Measurements from ENCODE around the gene KCNQ2.

KCNQ2 gene

GRCh38 chr20:63433351-63433750 is 39.1 kb downstream of the KCNQ2 start:
- ATAC-seq (ENCODE audit: insufficient read depth, low read depth) (no peak), DNase-seq (no peak)
- Histone ChIP-seq H3K79me2 (ENCODE audit: insufficient read depth, low read length) (no peaks in the 10 kb centered on the region), H3K36me3 (ENCODE audit: insufficient read depth, low read length) (no peaks in the 10 kb centered on the region), H3K27ac (ENCODE audit: low read length) (no peak overlapping the region), H3K4me1 (ENCODE audit: insufficient read depth, low read length) (no peaks in the 10 kb centered on the region), H2AFZ (ENCODE audit: low read depth, low read length) (no peak overlapping the region), H3K9me3 (ENCODE audit: insufficient read depth, low read length, severe bottlenecking) (no peaks in the 10 kb centered on the region), H3K4me3 (ENCODE audit: low read depth in 1 of 2, low read length in 2 of 2) (no peak overlapping the region), H4K20me1 (ENCODE audit: insufficient read depth, low read length) (no peaks in the 10 kb centered on the region; the same call in 1 of the 2 replicates), H3K9ac (ENCODE audit: low read depth, low read length) (no peak overlapping the region), H3K4me2 (ENCODE audit: insufficient read depth, low read length) (no peak overlapping the region), H3K27me3 (ENCODE audit: insufficient read depth, low read length, poor library complexity) (no peaks in the 10 kb centered on the region)
- no peak for TF ChIP-seq EZH2 (IDR thresholded peaks at IDR 0.05; ENCODE audit: borderline replicate concordance, low read depth, low read length, severe bottlenecking)
- TF ChIP-seq CTCF (IDR thresholded peaks at IDR 0.05; ENCODE audit: borderline replicate concordance, extremely low read depth, low read length, poor library complexity, severe bottlenecking), result no peak

GRCh38 chr20:63432577-63433325 is 39.7 kb downstream of the KCNQ2 start:
- no peaks in the 10 kb centered on the region for H3K79me2 ChIP-seq (ENCODE audit: insufficient read depth, low read length)
- no peaks in the 10 kb centered on the region; the same call in 1 of the 2 replicates for H4K20me1 ChIP-seq (ENCODE audit: insufficient read depth, low read length)
- no peak overlapping the region for H3K4me3 ChIP-seq (ENCODE audit: low read depth in 1 of 2, low read length in 2 of 2)
- no peaks in the 10 kb centered on the region for H3K4me1 ChIP-seq (ENCODE audit: insufficient read depth, low read length)
- H3K9me3 ChIP-seq (ENCODE audit: insufficient read depth, low read length, severe bottlenecking), result no peaks in the 10 kb centered on the region
- H3K9ac ChIP-seq (ENCODE audit: low read depth, low read length), result no peak overlapping the region
- TF ChIP-seq CTCF (IDR thresholded peaks at IDR 0.05; ENCODE audit: borderline replicate concordance, extremely low read depth, low read length, poor library complexity, severe bottlenecking), result no peak
- no peak for TF ChIP-seq EZH2 (IDR thresholded peaks at IDR 0.05; ENCODE audit: borderline replicate concordance, low read depth, low read length, severe bottlenecking)
- no peaks in the 10 kb centered on the region for H3K36me3 ChIP-seq (ENCODE audit: insufficient read depth, low read length)
- no peak overlapping the region for H3K27ac ChIP-seq (ENCODE audit: low read length)
- ATAC-seq (ENCODE audit: insufficient read depth, low read depth) (no peak), DNase-seq (no peak)
- H2AFZ ChIP-seq (ENCODE audit: low read depth, low read length), result no peak overlapping the region
- no peak overlapping the region for H3K4me2 ChIP-seq (ENCODE audit: insufficient read depth, low read length)
- H3K27me3 ChIP-seq (ENCODE audit: insufficient read depth, low read length, poor library complexity), result no peaks in the 10 kb centered on the region

GRCh38 chr20:63431944-63432343 is 40.5 kb downstream of the KCNQ2 start:
- ATAC-seq (ENCODE audit: insufficient read depth, low read depth) (no peak), DNase-seq (no peak)
- Histone ChIP-seq H3K4me1 (ENCODE audit: insufficient read depth, low read length) (no peaks in the 10 kb centered on the region), H4K20me1 (ENCODE audit: insufficient read depth, low read length) (no peaks in the 10 kb centered on the region; the same call in 1 of the 2 replicates), H3K4me3 (ENCODE audit: low read depth in 1 of 2, low read length in 2 of 2) (no peak overlapping the region), H2AFZ (ENCODE audit: low read depth, low read length) (no peak overlapping the region), H3K9me3 (ENCODE audit: insufficient read depth, low read length, severe bottlenecking) (no peaks in the 10 kb centered on the region), H3K27me3 (ENCODE audit: insufficient read depth, low read length, poor library complexity) (no peaks in the 10 kb centered on the region), H3K27ac (ENCODE audit: low read length) (no peak overlapping the region), H3K79me2 (ENCODE audit: insufficient read depth, low read length) (no peaks in the 10 kb centered on the region), H3K36me3 (ENCODE audit: insufficient read depth, low read length) (no peaks in the 10 kb centered on the region), H3K4me2 (ENCODE audit: insufficient read depth, low read length) (no peak overlapping the region), H3K9ac (ENCODE audit: low read depth, low read length) (no peak overlapping the region)
- TF ChIP-seq EZH2 (IDR thresholded peaks at IDR 0.05; ENCODE audit: borderline replicate concordance, low read depth, low read length, severe bottlenecking) (no peak), CTCF (IDR thresholded peaks at IDR 0.05; ENCODE audit: borderline replicate concordance, extremely low read depth, low read length, poor library complexity, severe bottlenecking) (no peak)

Measured in DND-41 (cell line).